Measurements from ENCODE around the gene SLC22A23. TPM values are rescaled to one million over a fixed set of nuclear protein-coding genes. Genes with fewer than 3 reads are reported as not detected.

SLC22A23 gene
- total RNA-seq, 2 experiments from 2014 or later = 13.4 to 13.6 TPM

DNA sequence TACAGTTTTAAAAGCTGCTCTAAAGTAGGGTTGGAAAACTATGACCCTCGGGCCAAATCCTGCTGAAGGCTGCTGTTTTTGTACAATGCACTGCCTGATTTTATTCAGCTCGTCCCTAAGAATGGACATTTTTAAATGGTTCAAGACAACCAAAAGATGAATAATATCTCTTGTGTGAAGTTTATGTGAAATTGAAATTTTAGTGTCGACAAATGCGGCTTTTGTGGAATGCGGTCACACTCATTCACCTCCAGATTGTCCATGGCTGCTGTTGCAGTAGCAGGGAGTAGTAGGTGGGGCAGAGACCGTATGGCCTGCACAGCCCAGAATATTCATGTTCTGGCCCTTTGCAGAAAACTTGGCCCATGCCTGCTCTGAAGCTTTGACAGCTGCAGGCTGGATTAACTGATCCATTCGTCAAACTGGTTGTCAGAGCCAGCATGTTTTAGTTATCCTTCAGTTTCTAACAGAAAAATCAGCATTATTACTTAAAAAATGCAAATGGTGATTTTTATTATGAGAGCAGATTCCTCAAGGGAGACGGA lies 106.5 kb downstream of the SLC22A23 start:
- Histone ChIP-seq H3K27me3 (ENCODE audit: control insufficient read depth in 1 of 2, insufficient read depth in 2 of 2, low read length in 2 of 2) (no peaks in the 10 kb centered on the region), H3K36me3 (ENCODE audit: insufficient read depth, low read length) (no peaks in the 10 kb centered on the region), H3K4me3 (ENCODE audit: low read length) (no peak overlapping the region), H3K27ac (ENCODE audit: low read depth in 1 of 2, low read length in 2 of 2) (no peak overlapping the region), H3K9me3 (ENCODE audit: control insufficient read depth in 1 of 2, insufficient read depth in 1 of 2, low read length in 2 of 2) (no peaks in the 10 kb centered on the region), H3K4me1 (ENCODE audit: insufficient read depth, low read length) (peaks cover 18% of the 10 kb centered on the region)
- no peak for ATAC-seq (ENCODE audit: poor library complexity)
- Mint-ChIP-seq H3K27me3 (no peaks in the 10 kb centered on the region), H3K36me3 (ENCODE audit: low read depth) (no peaks in the 10 kb centered on the region), H3K27ac (no peak overlapping the region), H3K4me3 (no peak overlapping the region), H3K4me1 (ENCODE audit: low read depth) (peaks cover 23% of the 10 kb centered on the region), H3K9me3 (no peaks in the 10 kb centered on the region)
- TF ChIP-seq, protein P1, sequence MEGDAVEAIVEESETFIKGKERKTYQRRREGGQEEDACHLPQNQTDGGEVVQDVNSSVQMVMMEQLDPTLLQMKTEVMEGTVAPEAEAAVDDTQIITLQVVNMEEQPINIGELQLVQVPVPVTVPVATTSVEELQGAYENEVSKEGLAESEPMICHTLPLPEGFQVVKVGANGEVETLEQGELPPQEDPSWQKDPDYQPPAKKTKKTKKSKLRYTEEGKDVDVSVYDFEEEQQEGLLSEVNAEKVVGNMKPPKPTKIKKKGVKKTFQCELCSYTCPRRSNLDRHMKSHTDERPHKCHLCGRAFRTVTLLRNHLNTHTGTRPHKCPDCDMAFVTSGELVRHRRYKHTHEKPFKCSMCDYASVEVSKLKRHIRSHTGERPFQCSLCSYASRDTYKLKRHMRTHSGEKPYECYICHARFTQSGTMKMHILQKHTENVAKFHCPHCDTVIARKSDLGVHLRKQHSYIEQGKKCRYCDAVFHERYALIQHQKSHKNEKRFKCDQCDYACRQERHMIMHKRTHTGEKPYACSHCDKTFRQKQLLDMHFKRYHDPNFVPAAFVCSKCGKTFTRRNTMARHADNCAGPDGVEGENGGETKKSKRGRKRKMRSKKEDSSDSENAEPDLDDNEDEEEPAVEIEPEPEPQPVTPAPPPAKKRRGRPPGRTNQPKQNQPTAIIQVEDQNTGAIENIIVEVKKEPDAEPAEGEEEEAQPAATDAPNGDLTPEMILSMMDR (IDR thresholded peaks at IDR 0.05) = no peak
- POLR2A ChIA-PET = no interaction called here
- DNase-seq = no peak
- CTCF ChIA-PET = no interaction called here
- intact Hi-C loops (cut with DNase I, micrococcal nuclease) = loop anchor here (5.0 to 10.0 kb wide), 5 partner anchors 68 to 1424 kb away; partner anchors contain the start of genes CDYL (in 1 of the 2), ECI2 (in 1 of the 2), GMDS (in 1 of the 2) and WRNIP1 (in 1 of the 2)

DNA sequence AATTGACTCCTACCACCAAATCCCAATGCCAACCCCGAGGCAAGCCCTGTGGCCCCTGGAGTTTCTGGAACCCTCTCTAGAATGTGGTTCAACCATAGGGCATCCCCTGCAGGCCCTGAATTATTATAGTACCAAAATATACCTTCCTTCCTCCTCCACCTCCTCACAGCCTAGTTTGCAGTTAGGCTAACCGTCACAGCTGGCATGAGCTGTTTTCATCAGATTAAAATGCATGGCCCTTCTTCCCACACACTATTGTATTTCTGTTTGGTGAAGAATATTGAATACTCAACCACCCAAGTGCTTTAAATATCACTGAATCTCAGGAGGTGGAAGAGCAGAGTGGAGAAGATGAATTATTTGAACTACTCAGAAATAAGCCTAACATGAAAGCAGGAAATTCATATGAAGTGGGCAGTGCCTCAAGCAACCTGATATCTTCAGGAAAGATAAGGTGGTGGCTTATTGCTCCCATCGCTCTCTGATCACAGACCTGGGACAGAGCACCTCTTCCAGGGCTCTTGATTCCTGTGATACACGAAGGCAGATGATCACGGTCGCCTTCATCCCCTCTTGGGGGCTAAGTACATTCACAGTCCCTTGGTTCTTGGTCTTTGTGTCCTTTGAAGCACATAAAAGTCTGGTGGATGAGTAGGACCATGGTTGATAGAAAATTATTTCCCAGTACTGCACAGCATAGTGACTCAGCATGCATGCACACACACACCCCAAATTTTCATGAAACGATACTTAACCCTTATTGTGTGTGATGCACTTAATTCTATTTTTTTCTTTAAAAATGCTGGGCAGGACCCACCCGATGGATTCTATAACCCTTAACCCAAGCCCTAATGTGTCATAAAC lies 107.2 kb downstream of the SLC22A23 start:
- intact Hi-C loops (cut with DNase I, micrococcal nuclease) = loop anchor here (5.0 to 10.0 kb wide), 5 partner anchors 67 to 1425 kb away; partner anchors contain the start of genes CDYL (in 1 of the 2), ECI2 (in 1 of the 2), GMDS (in 1 of the 2) and WRNIP1 (in 1 of the 2)
- Histone ChIP-seq H3K9me3 (ENCODE audit: control insufficient read depth in 1 of 2, insufficient read depth in 1 of 2, low read length in 2 of 2) (no peaks in the 10 kb centered on the region), H3K4me1 (ENCODE audit: insufficient read depth, low read length) (peaks cover 11% of the 10 kb centered on the region), H3K4me3 (ENCODE audit: low read length) (no peak overlapping the region), H3K36me3 (ENCODE audit: insufficient read depth, low read length) (no peaks in the 10 kb centered on the region), H3K27ac (ENCODE audit: low read depth in 1 of 2, low read length in 2 of 2) (no peak overlapping the region), H3K27me3 (ENCODE audit: control insufficient read depth in 1 of 2, insufficient read depth in 2 of 2, low read length in 2 of 2) (no peaks in the 10 kb centered on the region)
- Mint-ChIP-seq H3K4me1 (ENCODE audit: low read depth) (peaks cover 21% of the 10 kb centered on the region), H3K27ac (no peak overlapping the region), H3K36me3 (ENCODE audit: low read depth) (no peaks in the 10 kb centered on the region), H3K9me3 (no peaks in the 10 kb centered on the region), H3K4me3 (no peak overlapping the region), H3K27me3 (no peaks in the 10 kb centered on the region)
- ChIA-PET POLR2A (no interaction called here), CTCF (no interaction called here)
- TF ChIP-seq, protein P1 (IDR thresholded peaks at IDR 0.05) = no peak
- no peak for DNase-seq
- no peak for ATAC-seq (ENCODE audit: poor library complexity)

DNA sequence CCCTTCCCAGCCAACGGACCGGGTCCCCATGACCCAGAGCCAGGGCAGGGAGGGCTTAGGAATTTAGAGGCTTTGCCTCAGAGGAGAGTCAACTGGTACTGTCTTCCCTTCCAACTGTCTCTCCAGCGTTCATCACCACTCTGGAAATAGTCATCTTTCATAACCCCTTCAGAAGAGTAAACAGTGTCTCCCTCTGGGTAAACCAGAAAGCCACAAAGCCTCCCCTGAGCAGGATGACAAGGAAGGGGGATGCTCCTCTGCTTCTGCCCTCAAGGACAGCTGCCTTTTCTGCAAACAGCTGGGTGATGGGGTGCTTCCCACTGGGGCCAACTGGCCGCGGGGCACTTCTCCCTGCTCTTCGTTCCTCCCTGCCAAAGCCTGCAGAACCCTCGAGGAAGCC lies 108.0 kb downstream of the SLC22A23 start:
- ATAC-seq (ENCODE audit: poor library complexity) (no peak), DNase-seq (no peak)
- Mint-ChIP-seq H3K27me3 (no peaks in the 10 kb centered on the region), H3K4me3 (no peak overlapping the region), H3K36me3 (ENCODE audit: low read depth) (no peaks in the 10 kb centered on the region), H3K27ac (no peak overlapping the region), H3K4me1 (ENCODE audit: low read depth) (peaks cover 17% of the 10 kb centered on the region), H3K9me3 (no peaks in the 10 kb centered on the region)
- Histone ChIP-seq H3K4me1 (ENCODE audit: insufficient read depth, low read length) (peaks cover 4% of the 10 kb centered on the region), H3K27ac (ENCODE audit: low read depth in 1 of 2, low read length in 2 of 2) (no peak overlapping the region), H3K27me3 (ENCODE audit: control insufficient read depth in 1 of 2, insufficient read depth in 2 of 2, low read length in 2 of 2) (no peaks in the 10 kb centered on the region), H3K36me3 (ENCODE audit: insufficient read depth, low read length) (no peaks in the 10 kb centered on the region), H3K4me3 (ENCODE audit: low read length) (no peak overlapping the region), H3K9me3 (ENCODE audit: control insufficient read depth in 1 of 2, insufficient read depth in 1 of 2, low read length in 2 of 2) (no peaks in the 10 kb centered on the region)
- CTCF ChIA-PET = no interaction called here
- intact Hi-C loops (cut with DNase I, micrococcal nuclease) = no loop called here
- POLR2A ChIA-PET = no interaction called here
- TF ChIP-seq, protein P1 (IDR thresholded peaks at IDR 0.05) = no peak
